ENCODE measurements around the gene TMEM18.

TMEM18 gene

GRCh38 chr2:655626-656025, 21.6 kb downstream of the TMEM18 start:
- TF ChIP-seq CTCF (IDR thresholded peaks at IDR 0.05; ENCODE audit: low read depth, low read length), result no peak
- no peaks in the 10 kb centered on the region for H3K36me3 ChIP-seq
- H3K9me3 ChIP-seq, result no peaks in the 10 kb centered on the region
- no peak for DNase-seq
- no peaks in the 10 kb centered on the region for H3K4me1 ChIP-seq
- H3K4me3 ChIP-seq (ENCODE audit: low read depth, low read length), result no peak overlapping the region
- no peaks in the 10 kb centered on the region for H3K27me3 ChIP-seq

- Histone ChIP-seq H3K4me3 (ENCODE audit: low read depth, low read length) (no peak overlapping the region), H3K36me3 (no peaks in the 10 kb centered on the region), H3K4me1 (no peaks in the 10 kb centered on the region), H3K27me3 (no peaks in the 10 kb centered on the region), H3K9me3 (no peaks in the 10 kb centered on the region)
- no peak for DNase-seq
- no peak for TF ChIP-seq CTCF (IDR thresholded peaks at IDR 0.05; ENCODE audit: low read depth, low read length)
Observed at GRCh38 chr2:654896-655295, 22.3 kb downstream of the TMEM18 start.

GRCh38 chr2:653645-654425, 23.4 kb downstream of the TMEM18 start:
- Histone ChIP-seq H3K36me3 (no peaks in the 10 kb centered on the region), H3K4me3 (ENCODE audit: low read depth, low read length) (no peak overlapping the region), H3K4me1 (no peaks in the 10 kb centered on the region), H3K27me3 (no peaks in the 10 kb centered on the region), H3K9me3 (no peaks in the 10 kb centered on the region)
- DNase-seq, result no peak
- no peak for TF ChIP-seq CTCF (IDR thresholded peaks at IDR 0.05; ENCODE audit: low read depth, low read length)

- Histone ChIP-seq H3K4me1 (no peaks in the 10 kb centered on the region), H3K36me3 (no peaks in the 10 kb centered on the region), H3K9me3 (no peaks in the 10 kb centered on the region), H3K4me3 (ENCODE audit: low read depth, low read length) (no peak overlapping the region), H3K27me3 (no peaks in the 10 kb centered on the region)
- DNase-seq, result no peak
- TF ChIP-seq CTCF (IDR thresholded peaks at IDR 0.05; ENCODE audit: low read depth, low read length), result no peak
Observed at GRCh38 chr2:652881-653480, 24.2 kb downstream of the TMEM18 start.

- no peak for TF ChIP-seq CTCF (IDR thresholded peaks at IDR 0.05; ENCODE audit: low read depth, low read length)
- no peaks in the 10 kb centered on the region for H3K27me3 ChIP-seq
- H3K4me1 ChIP-seq, result no peaks in the 10 kb centered on the region
Observed at GRCh38 chr2:651951-652373, 25.2 kb downstream of the TMEM18 start.

More at GRCh38 chr2:651951-652373, 25.2 kb downstream of the TMEM18 start:
- Histone ChIP-seq H3K36me3 (no peaks in the 10 kb centered on the region), H3K4me3 (ENCODE audit: low read depth, low read length) (no peak overlapping the region), H3K9me3 (no peaks in the 10 kb centered on the region)
- DNase-seq, result no peak
